Thoracic aorta (tissue), 2 donors: Measurements from ENCODE around the gene PRTN3. TPM values are rescaled to one million over a fixed set of nuclear protein-coding genes. Genes with fewer than 3 reads are reported as not detected.

Source experiments
- ATAC-seq: fragments of 150-250 bp; one replicate; pipeline ENCODE4 v1.8.0; 2017; ENCODE audit warnings: low read depth; ENCODE audit not compliant: insufficient number of reproducible peaks, low FRiP score
- DNase-seq: peaks from one replicate; pipeline ENCODE4 v3.0.0-alpha.2; 2020; ENCODE audit warnings: low spot score
- H3K27ac ChIP-seq, 2 donors: fragments of 200-600 bp; sonication (generic); 1 replicate in 1 of 2; 2 replicates in 1 of 2; pipeline ENCODE4 v1.5.1; 2016; ENCODE audit warnings: mild to moderate bottlenecking in 2 of 2, moderate library complexity in 2 of 2
- H3K27me3 ChIP-seq: fragments of 200-600 bp; sonication (generic); replicated peaks from 2 replicates; pipeline ENCODE4 v1.6.0; 2016; ENCODE audit warnings: mild to moderate bottlenecking; ENCODE audit not compliant: insufficient read depth
- H3K36me3 ChIP-seq: fragments of 200-600 bp; sonication (generic); one replicate; pipeline ENCODE4 v1.5.1; 2016
- H3K4me1 ChIP-seq, 2 donors: fragments of 200-600 bp; sonication (generic); 1 replicate in 1 of 2; 2 replicates in 1 of 2; pipeline versions ENCODE4 v1.5.1 to v1.6.0; 2016; ENCODE audit warnings: low read depth in 2 of 2, mild to moderate bottlenecking in 1 of 2; ENCODE audit not compliant: control insufficient read depth in 1 of 2
- H3K4me3 ChIP-seq: fragments of 200-600 bp; sonication (generic); 2 replicates; pipeline ENCODE4 v1.5.1; 2016; ENCODE audit warnings: mild to moderate bottlenecking
- H3K9me3 ChIP-seq: fragments of 200-600 bp; sonication (generic); 2 replicates; pipeline ENCODE4 v1.5.1; 2016
- total RNA-seq, 2 donors: library from RNA; depleted of rRNA; stranded (reverse); fragments of >200 nt; gene quantifications; one replicate each; pipeline versions ENCODE4 v1.1.0 to v1.2.3, GENCODE V29; 2016
- TF ChIP-seq, protein P1 (sequence below): fragments of 200-600 bp; sonication (generic); IDR thresholded peaks from one replicate; pipeline ENCODE4 v1.5.1; 2019; ENCODE audit warnings: antibody characterized with exemption

Gene PRTN3
- total RNA-seq, 2 donors from 2014 or later: not detected

DNA sequence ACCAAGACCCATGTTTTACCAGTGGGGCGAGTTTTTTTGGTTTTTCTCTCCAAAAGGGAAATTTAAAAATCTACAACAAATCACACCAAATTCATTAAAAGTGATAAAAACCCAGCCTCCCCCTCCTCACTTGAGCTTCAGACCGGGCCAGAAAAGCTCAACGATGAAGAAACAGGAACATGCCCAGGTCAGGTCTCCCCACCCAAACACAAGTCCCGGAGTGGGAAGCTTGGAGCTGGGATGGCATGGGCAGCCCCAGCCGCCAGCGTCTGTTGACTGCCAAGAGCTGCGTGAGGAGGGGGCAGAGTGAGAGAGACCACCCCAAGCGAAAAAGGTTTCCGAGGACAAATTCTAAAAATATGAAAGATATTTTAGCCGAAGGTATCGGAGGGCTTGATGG lies 56.2 kb downstream of the PRTN3 start:
- no peaks in the 10 kb centered on the region for H3K27me3 ChIP-seq
- H3K36me3 ChIP-seq: no peaks in the 10 kb centered on the region
- H3K4me3 ChIP-seq: no peak overlapping the region
- no peaks in the 10 kb centered on the region for H3K9me3 ChIP-seq
- no peak overlapping the region for H3K27ac ChIP-seq
- H3K4me1 ChIP-seq: peaks cover 3 to 7% of the 10 kb centered on the region in 2 donors
- TF ChIP-seq, protein P1, sequence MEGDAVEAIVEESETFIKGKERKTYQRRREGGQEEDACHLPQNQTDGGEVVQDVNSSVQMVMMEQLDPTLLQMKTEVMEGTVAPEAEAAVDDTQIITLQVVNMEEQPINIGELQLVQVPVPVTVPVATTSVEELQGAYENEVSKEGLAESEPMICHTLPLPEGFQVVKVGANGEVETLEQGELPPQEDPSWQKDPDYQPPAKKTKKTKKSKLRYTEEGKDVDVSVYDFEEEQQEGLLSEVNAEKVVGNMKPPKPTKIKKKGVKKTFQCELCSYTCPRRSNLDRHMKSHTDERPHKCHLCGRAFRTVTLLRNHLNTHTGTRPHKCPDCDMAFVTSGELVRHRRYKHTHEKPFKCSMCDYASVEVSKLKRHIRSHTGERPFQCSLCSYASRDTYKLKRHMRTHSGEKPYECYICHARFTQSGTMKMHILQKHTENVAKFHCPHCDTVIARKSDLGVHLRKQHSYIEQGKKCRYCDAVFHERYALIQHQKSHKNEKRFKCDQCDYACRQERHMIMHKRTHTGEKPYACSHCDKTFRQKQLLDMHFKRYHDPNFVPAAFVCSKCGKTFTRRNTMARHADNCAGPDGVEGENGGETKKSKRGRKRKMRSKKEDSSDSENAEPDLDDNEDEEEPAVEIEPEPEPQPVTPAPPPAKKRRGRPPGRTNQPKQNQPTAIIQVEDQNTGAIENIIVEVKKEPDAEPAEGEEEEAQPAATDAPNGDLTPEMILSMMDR: no peak
- ATAC-seq (no peak), DNase-seq (no peak)

DNA sequence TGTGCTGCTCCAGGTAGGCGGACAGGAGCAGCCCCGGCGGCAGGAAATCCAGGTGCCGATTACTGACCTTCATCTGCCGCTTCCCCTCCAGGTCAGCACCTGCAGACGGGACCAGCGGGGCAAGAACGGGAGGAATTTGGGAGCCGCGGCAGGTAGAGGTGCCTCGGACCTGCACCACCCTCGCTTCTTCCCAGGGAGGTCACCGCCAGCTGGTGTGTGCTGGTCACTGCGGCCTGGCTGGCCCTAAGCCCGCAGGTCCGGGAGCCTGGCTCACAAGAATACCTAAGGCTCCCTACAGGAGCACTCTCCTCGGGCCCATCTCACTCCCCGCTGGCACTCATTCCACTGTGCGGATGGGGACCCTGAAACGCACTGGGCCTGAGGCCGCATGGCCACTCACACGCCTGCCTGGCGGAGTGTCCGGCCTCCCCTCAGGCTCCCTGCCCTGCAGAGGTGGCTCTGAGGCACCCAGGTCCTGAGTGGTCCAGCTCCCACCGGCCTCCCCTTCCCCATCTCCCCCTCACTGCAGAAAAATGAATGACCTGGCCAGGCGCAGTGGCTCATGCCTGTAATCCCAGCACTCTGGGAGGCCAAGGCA lies 56.7 kb downstream of the PRTN3 start:
- Histone ChIP-seq H3K4me1 (peaks cover 0 to 7% of the 10 kb centered on the region in 2 donors), H3K27me3 (no peaks in the 10 kb centered on the region), H3K36me3 (no peaks in the 10 kb centered on the region), H3K9me3 (no peaks in the 10 kb centered on the region), H3K27ac (no peak overlapping the region), H3K4me3 (no peak overlapping the region)
- DNase-seq (no peak), ATAC-seq (no peak)
- TF ChIP-seq, protein P1: no peak

Other genes starting within 250 kb of the PRTN3 start
- gene POLRMT, start 207.5 kb upstream of the PRTN3 start, total RNA-seq: 10 to 100 TPM; 23.8 to 30.9 TPM
- gene FGF22, start 201.1 kb upstream of the PRTN3 start, total RNA-seq: under 1 TPM; 0.27 to 0.56 TPM
- 10 to 100 TPM; 47.8 to 61.9 TPM for gene RNF126, start 177.8 kb upstream of the PRTN3 start, total RNA-seq
- gene FSTL3, start 164.6 kb upstream of the PRTN3 start, total RNA-seq: 100 to 1,000 TPM; 361 to 595 TPM
- gene PRSS57, start 145.5 kb upstream of the PRTN3 start, total RNA-seq: not detected
- gene PALM, start 132.1 kb upstream of the PRTN3 start, total RNA-seq: 10 to 100 TPM; 14.4 to 28.4 TPM
- gene MISP, start 89.9 kb upstream of the PRTN3 start, total RNA-seq: 1 to 10 TPM in 1 of 2 donors, not detected in 1; 2.2 TPM
- gene PTBP1, start 43.5 kb upstream of the PRTN3 start, total RNA-seq: 100 to 1,000 TPM; 149 to 163 TPM
- gene PLPPR3, start 19.0 kb upstream of the PRTN3 start, total RNA-seq: not detected
- 1 to 10 TPM in 1 of 2 donors, not detected in 1; 1.1 TPM for gene AZU1, start 13.2 kb upstream of the PRTN3 start, total RNA-seq
- under 1 TPM in 1 of 2 donors, not detected in 1; 0.41 TPM for gene ELANE, start 11.3 kb downstream of the PRTN3 start, total RNA-seq
- gene CFD, start 18.7 kb downstream of the PRTN3 start, total RNA-seq: 100 to 1,000 TPM; 472 to 781 TPM
- gene MED16, start 52.2 kb downstream of the PRTN3 start, total RNA-seq: 10 to 100 TPM; 29.1 to 38.0 TPM
- gene RNU6-9, start 52.5 kb downstream of the PRTN3 start, total RNA-seq: not detected
- 10 to 100 TPM; 37.6 to 42.4 TPM for gene R3HDM4, start 72.2 kb downstream of the PRTN3 start, total RNA-seq
- gene KISS1R, start 76.3 kb downstream of the PRTN3 start, total RNA-seq: not detected
- gene ARID3A, start 85.0 kb downstream of the PRTN3 start, total RNA-seq: 10 to 100 TPM in 1 of 2 donors, 1 to 10 TPM in 1; 3.3 to 11.2 TPM
- 10 to 100 TPM in 1 of 2 donors, 1 to 10 TPM in 1; 6.8 to 27.6 TPM for gene WDR18, start 143.3 kb downstream of the PRTN3 start, total RNA-seq
- under 1 TPM in 1 of 2 donors, not detected in 1; 0.14 TPM for gene GRIN3B, start 159.4 kb downstream of the PRTN3 start, total RNA-seq
- 100 to 1,000 TPM; 183 to 267 TPM for gene TMEM259, start 180.1 kb downstream of the PRTN3 start, total RNA-seq
- not detected for gene RNU6-2, start 180.5 kb downstream of the PRTN3 start, total RNA-seq
- gene CNN2, start 185.6 kb downstream of the PRTN3 start, total RNA-seq: 100 to 1,000 TPM in 1 of 2 donors, 10 to 100 TPM in 1; 96.9 to 193 TPM
- 1 to 10 TPM; 6.0 to 7.0 TPM for gene ABCA7, start 199.1 kb downstream of the PRTN3 start, total RNA-seq
- gene ARHGAP45, start 226.2 kb downstream of the PRTN3 start, total RNA-seq: 10 to 100 TPM; 37.9 to 42.6 TPM